Activated CD4-positive, alpha-beta T cell treated with anti-CD3 and anti-CD28 coated beads for 36 hours (primary cell): ENCODE data around the gene GADD45G. TPM values are rescaled to one million over a fixed set of nuclear protein-coding genes. Genes with fewer than 3 reads are reported as not detected.

Experiments
- total RNA-seq, 2 experiments: library from RNA; stranded (reverse); gene quantifications; one replicate each; pipeline ENCODE4 v1.2.3, GENCODE V29; 2021

The GADD45G gene
- total RNA-seq, 2 experiments from 2014 or later: 1.2 to 1.6 TPM

Other genes with a start within 250 kb of the GADD45G start
- 100 to 1,000 TPM; 215 to 226 TPM for gene SEMA4D, start 106.9 kb upstream of the GADD45G start, total RNA-seq